Ecto neural progenitor cell (in vitro differentiated cells): ENCODE results near the gene GRM8.
"Not testable (repeated sequence)": the region's sequence is repeated elsewhere in the genome, so short reads cannot be mapped to it uniquely, and the experiment has no call there.

ENCODE experiments used
- DNase-seq: peaks from one replicate; pipeline ENCODE4 v3.0.0-alpha.2; 2018; ENCODE audit warnings: low spot score

GRM8 gene

GRCh38 chr7:127029823-127030222 lies 222.9 kb downstream of the GRM8 start:
- no peak for DNase-seq

GRCh38 chr7:127021857-127022256 lies 230.9 kb downstream of the GRM8 start:
- no peak for DNase-seq

GRCh38 chr7:127021019-127021738 lies 231.6 kb downstream of the GRM8 start:
- DNase-seq, result no peak

GRCh38 chr7:127018889-127019288 lies 233.9 kb downstream of the GRM8 start:
- no peak for DNase-seq

- no peak for DNase-seq
Measured at GRCh38 chr7:127017196-127017595, 235.5 kb downstream of the GRM8 start.

- DNase-seq, result no peak
Measured at GRCh38 chr7:127000725-127001124, 252.0 kb downstream of the GRM8 start.

- DNase-seq, result no peak
Measured at GRCh38 chr7:126996659-126997058, 256.1 kb downstream of the GRM8 start.

GRCh38 chr7:126993626-126994213 lies 259.0 kb downstream of the GRM8 start:
- DNase-seq, result no peak

- no peak for DNase-seq
Measured at GRCh38 chr7:126988022-126988421, 264.7 kb downstream of the GRM8 start.

- DNase-seq, result no peak
Measured at GRCh38 chr7:126979722-126980121, 273.0 kb downstream of the GRM8 start.

- DNase-seq, result no peak
Measured at GRCh38 chr7:126978865-126979264, 273.9 kb downstream of the GRM8 start.

GRCh38 chr7:126973066-126973465 lies 279.7 kb downstream of the GRM8 start:
- DNase-seq, result no peak

- no peak for DNase-seq
Measured at GRCh38 chr7:126972571-126972970, 280.2 kb downstream of the GRM8 start.

- no peak for DNase-seq
Measured at GRCh38 chr7:126959649-126960048, 293.1 kb downstream of the GRM8 start.

- no peak for DNase-seq
Measured at GRCh38 chr7:126958367-126958766, 294.4 kb downstream of the GRM8 start.

GRCh38 chr7:126957443-126957842 lies 295.3 kb downstream of the GRM8 start:
- no peak for DNase-seq

- no peak for DNase-seq
Measured at GRCh38 chr7:126953461-126953860, 299.3 kb downstream of the GRM8 start.

- no peak for DNase-seq
Measured at GRCh38 chr7:126948664-126949063, 304.1 kb downstream of the GRM8 start.

GRCh38 chr7:126940723-126941307 lies 311.9 kb downstream of the GRM8 start:
- no peak for DNase-seq

- DNase-seq, result no peak
Measured at GRCh38 chr7:126937171-126937570, 315.6 kb downstream of the GRM8 start.

GRCh38 chr7:126931581-126931980 lies 321.2 kb downstream of the GRM8 start:
- DNase-seq, result no peak

GRCh38 chr7:126930166-126930565 lies 322.6 kb downstream of the GRM8 start:
- no peak for DNase-seq

GRCh38 chr7:126924477-126924876 lies 328.3 kb downstream of the GRM8 start:
- DNase-seq, result no peak

- DNase-seq, result not testable (repeated sequence)
Measured at GRCh38 chr7:126911627-126912026, 341.1 kb downstream of the GRM8 start.
